OCI-LY7 (cell line): ENCODE measurements around the gene RIN2. TPM values are rescaled to one million over a fixed set of nuclear protein-coding genes. Genes with fewer than 3 reads are reported as not detected.

Source experiments
- BruUV-seq: library from RNA; stranded (reverse); fragments of 400-500 nt; replicated peaks from 2 replicates; lab custom pipeline; 2021; lab: Mats Ljungman, UMichigan
- CTCF ChIA-PET: fragments of 300-600 bp; sonication (Branson Sonifier 250); formaldehyde crosslinking; loops from one replicate; lab custom pipeline; 2022; ENCODE audit warnings: antibody characterized with exemption; ENCODE audit not compliant: unreplicated experiment; lab: Charles Lee
- POLR2A ChIA-PET: fragments of 300-600 bp; sonication (Branson Sonifier 250); formaldehyde crosslinking; loops from one replicate; lab custom pipeline; 2022; ENCODE audit warnings: antibody characterized with exemption; lab: Charles Lee
- DNase-seq: peaks from one replicate; pipeline ENCODE4 v3.0.0-alpha.2; 2015; ENCODE audit warnings: low spot score
- H2AFZ ChIP-seq: fragments of 200-600 bp; sonication (generic), shearing (Covaris generic); 2 replicates; pipeline ENCODE4 v1.6.1; 2014; ENCODE audit warnings: mild to moderate bottlenecking, antibody characterized with exemption, low read length, moderate library complexity
- H3K27ac ChIP-seq: fragments of 200-600 bp; sonication (generic); 2 replicates; pipeline ENCODE4 v1.5.1; 2014; ENCODE audit warnings: mixed run types, low read depth, mild to moderate bottlenecking, moderate library complexity, low read length, inconsistent platforms; ENCODE audit not compliant: poor library complexity, severe bottlenecking
- H3K36me3 ChIP-seq: fragments of 200-600 bp; sonication (generic); 2 replicates; pipeline ENCODE4 v1.6.1; 2014; ENCODE audit warnings: mild to moderate bottlenecking, antibody characterized with exemption, low read length, moderate library complexity, mixed read lengths; ENCODE audit not compliant: insufficient read depth
- H3K4me1 ChIP-seq: fragments of 200-600 bp; sonication (generic); 2 replicates; pipeline ENCODE4 v1.5.1; 2014; ENCODE audit warnings: mild to moderate bottlenecking, low read length; ENCODE audit not compliant: insufficient read depth, poor library complexity, severe bottlenecking
- H3K4me2 ChIP-seq: fragments of 200-600 bp; sonication (generic); 2 replicates; pipeline ENCODE4 v1.6.1; 2014; ENCODE audit warnings: mild to moderate bottlenecking, low read length
- H3K4me3 ChIP-seq: fragments of 200-600 bp; sonication (generic); 2 replicates; pipeline ENCODE4 v1.5.1; 2014; ENCODE audit warnings: mild to moderate bottlenecking, low read depth, low read length; ENCODE audit not compliant: poor library complexity, severe bottlenecking
- H3K79me2 ChIP-seq: fragments of 200-600 bp; sonication (generic); 2 replicates; pipeline ENCODE4 v1.6.1; 2016; ENCODE audit warnings: low read depth, mild to moderate bottlenecking, low read length, moderate library complexity, mixed read lengths; ENCODE audit not compliant: insufficient read depth
- H3K9me2 ChIP-seq: fragments of 200-600 bp; sonication (generic); 2 replicates; pipeline ENCODE4 v1.6.1; 2016; ENCODE audit warnings: mild to moderate bottlenecking, low read length, mixed read lengths; ENCODE audit not compliant: insufficient read depth
- H3K9me3 ChIP-seq: fragments of 200-600 bp; sonication (generic); 2 replicates; pipeline ENCODE4 v1.6.1; 2014; ENCODE audit warnings: mild to moderate bottlenecking, mixed run types, low read length, mixed read lengths
- H4K20me1 ChIP-seq: fragments of 200-600 bp; sonication (generic); 2 replicates; pipeline ENCODE4 v1.6.1; 2014; ENCODE audit warnings: mild to moderate bottlenecking, antibody characterized with exemption, low read length, moderate library complexity, mixed read lengths; ENCODE audit not compliant: insufficient read depth
- CTCF ChIP-seq: fragments of 200-600 bp; sonication (generic); conservative IDR thresholded peaks from 2 replicates; pipeline ENCODE4 v1.5.1; 2014; ENCODE audit warnings: mild to moderate bottlenecking, antibody characterized with exemption, low read length, moderate library complexity, mixed read lengths
- EZH2phosphoT487 ChIP-seq: fragments of 200-600 bp; sonication (generic); IDR thresholded peaks from 2 replicates; pipeline ENCODE4 v1.6.1; 2018; ENCODE audit warnings: low read depth, borderline replicate concordance, mild to moderate bottlenecking, mixed run types, antibody characterized with exemption, low read length, moderate library complexity, mixed read lengths
- intact Hi-C: fragments of 100-400 bp; cut with micrococcal nuclease; formaldehyde crosslinking; loops from one replicate; pipeline ENCODE4 v1.10.0; 2022; ENCODE audit not compliant: unreplicated experiment
- total RNA-seq, 2 experiments: library from RNA; depleted of rRNA in 1 of 2; stranded (reverse); fragments of >200 nt in 1 of 2; shearing (Covaris generic) in 1 of 2; gene quantifications; 2 replicates each; pipeline ENCODE4 v1.2.3, GENCODE V29; 2014 to 2022

The RIN2 gene
- total RNA-seq, 2 experiments from 2014 or later, result not detected

- Histone ChIP-seq H3K9me3 (no peaks in the 10 kb centered on the region), H3K4me1 (no peaks in the 10 kb centered on the region), H4K20me1 (no peaks in the 10 kb centered on the region), H3K4me2 (no peak overlapping the region), H3K36me3 (no peaks in the 10 kb centered on the region), H3K4me3 (no peak overlapping the region), H3K27ac (no peak overlapping the region), H2AFZ (no peak overlapping the region), H3K79me2 (no peaks in the 10 kb centered on the region), H3K9me2 (no peaks in the 10 kb centered on the region)
- no TSS peak for BruUV-seq
- intact Hi-C loops, result no loop called here
- ChIA-PET POLR2A (no interaction called here), CTCF (interaction anchor here (0.6 kb wide), 1 partner anchor 84 kb away, joined by 3 read pairs; no protein-coding TSS in a partner anchor)
- TF ChIP-seq EZH2phosphoT487, result no peak
- TF ChIP-seq CTCF, result no peak
- DNase-seq, result no peak
Observed at GRCh38 chr20:19773471-19773870, 15.4 kb downstream of the RIN2 start.

GRCh38 chr20:19774135-19774933, 16.3 kb downstream of the RIN2 start:
- TF ChIP-seq CTCF (no peak), EZH2phosphoT487 (no peak)
- ChIA-PET CTCF (no interaction called here), POLR2A (no interaction called here)
- no peak overlapping the region for H3K27ac ChIP-seq
- intact Hi-C loops, result no loop called here
- no peaks in the 10 kb centered on the region for H3K79me2 ChIP-seq
- no peaks in the 10 kb centered on the region for H3K36me3 ChIP-seq
- no peak overlapping the region for H3K4me3 ChIP-seq
- no TSS peak for BruUV-seq
- H3K4me2 ChIP-seq, result no peak overlapping the region
- no peak overlapping the region for H2AFZ ChIP-seq
- no peaks in the 10 kb centered on the region for H3K4me1 ChIP-seq
- no peaks in the 10 kb centered on the region for H3K9me2 ChIP-seq
- no peaks in the 10 kb centered on the region for H3K9me3 ChIP-seq
- DNase-seq, result no peak
- no peaks in the 10 kb centered on the region for H4K20me1 ChIP-seq
